Measurements from ENCODE around the gene BRME1.

- TF ChIP-seq, protein P1, sequence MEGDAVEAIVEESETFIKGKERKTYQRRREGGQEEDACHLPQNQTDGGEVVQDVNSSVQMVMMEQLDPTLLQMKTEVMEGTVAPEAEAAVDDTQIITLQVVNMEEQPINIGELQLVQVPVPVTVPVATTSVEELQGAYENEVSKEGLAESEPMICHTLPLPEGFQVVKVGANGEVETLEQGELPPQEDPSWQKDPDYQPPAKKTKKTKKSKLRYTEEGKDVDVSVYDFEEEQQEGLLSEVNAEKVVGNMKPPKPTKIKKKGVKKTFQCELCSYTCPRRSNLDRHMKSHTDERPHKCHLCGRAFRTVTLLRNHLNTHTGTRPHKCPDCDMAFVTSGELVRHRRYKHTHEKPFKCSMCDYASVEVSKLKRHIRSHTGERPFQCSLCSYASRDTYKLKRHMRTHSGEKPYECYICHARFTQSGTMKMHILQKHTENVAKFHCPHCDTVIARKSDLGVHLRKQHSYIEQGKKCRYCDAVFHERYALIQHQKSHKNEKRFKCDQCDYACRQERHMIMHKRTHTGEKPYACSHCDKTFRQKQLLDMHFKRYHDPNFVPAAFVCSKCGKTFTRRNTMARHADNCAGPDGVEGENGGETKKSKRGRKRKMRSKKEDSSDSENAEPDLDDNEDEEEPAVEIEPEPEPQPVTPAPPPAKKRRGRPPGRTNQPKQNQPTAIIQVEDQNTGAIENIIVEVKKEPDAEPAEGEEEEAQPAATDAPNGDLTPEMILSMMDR (conservative IDR thresholded peaks at IDR 0.05): no peak
- no peak for TF ChIP-seq EZH2 (IDR thresholded peaks at IDR 0.05; ENCODE audit: low read depth)
Observed at GRCh38 chr19:13892870-13893269, 13.0 kb downstream of the BRME1 start.
